GM21529 (cell line): ENCODE measurements around the gene SNED1.

Experiments
- ATAC-seq: cut with Tn5 transposase; IDR thresholded peaks from one replicate; pipeline ENCODE4 v1.9.1; 2021; ENCODE audit not compliant: unreplicated experiment

SNED1 gene

GRCh38 chr2:241123816-241124536, 125.6 kb downstream of the SNED1 start:
- no peak for ATAC-seq

GRCh38 chr2:241125626-241126025, 127.2 kb downstream of the SNED1 start:
- ATAC-seq: no peak

GRCh38 chr2:241126201-241126611, 127.8 kb downstream of the SNED1 start:
- ATAC-seq: no peak

- no peak for ATAC-seq
Measured at GRCh38 chr2:241126771-241127202, 128.4 kb downstream of the SNED1 start.

- no peak for ATAC-seq
Measured at GRCh38 chr2:241128266-241128665, 129.8 kb downstream of the SNED1 start.

- no peak for ATAC-seq
Measured at GRCh38 chr2:241129086-241129871, 130.9 kb downstream of the SNED1 start.

- ATAC-seq: no peak
Measured at GRCh38 chr2:241130316-241130715, 131.9 kb downstream of the SNED1 start.

GRCh38 chr2:241131531-241131930, 133.1 kb downstream of the SNED1 start:
- no peak for ATAC-seq

- no peak for ATAC-seq
Measured at GRCh38 chr2:241132538-241133435, 134.4 kb downstream of the SNED1 start.

GRCh38 chr2:241133436-241133820, 135.0 kb downstream of the SNED1 start:
- no peak for ATAC-seq

GRCh38 chr2:241134711-241135110, 136.3 kb downstream of the SNED1 start:
- ATAC-seq: no peak

GRCh38 chr2:241135737-241136136, 137.3 kb downstream of the SNED1 start:
- ATAC-seq: no peak

GRCh38 chr2:241136191-241136590, 137.8 kb downstream of the SNED1 start:
- no peak for ATAC-seq

GRCh38 chr2:241136661-241137260, 138.3 kb downstream of the SNED1 start:
- no peak for ATAC-seq

- no peak for ATAC-seq
Measured at GRCh38 chr2:241137276-241138190, 139.1 kb downstream of the SNED1 start.

- no peak for ATAC-seq
Measured at GRCh38 chr2:241138471-241138870, 140.1 kb downstream of the SNED1 start.

GRCh38 chr2:241139531-241140444, 141.4 kb downstream of the SNED1 start:
- ATAC-seq: no peak

- no peak for ATAC-seq
Measured at GRCh38 chr2:241140445-241140840, 142.0 kb downstream of the SNED1 start.
